DND-41 (cell line): ENCODE data around the gene TXK.

Experiments
- ATAC-seq: fragments of 200-7000 bp; cut with Tn5 transposase; 3 replicates; pipeline ENCODE4 v1.9.1; 2021; ENCODE audit warnings: low read depth; ENCODE audit not compliant: insufficient read depth
- DNase-seq: peaks from one replicate; pipeline ENCODE4 v3.0.0-alpha.2; 2020
- H2AFZ ChIP-seq: 2 replicates; pipeline ENCODE4 v1.6.0; 2012; ENCODE audit warnings: low read depth, low read length
- H3K27ac ChIP-seq: 2 replicates; pipeline ENCODE4 v1.5.1; 2012; ENCODE audit warnings: low read length, inconsistent platforms
- H3K27me3 ChIP-seq: fragments of 200-600 bp; sonication (generic); 2 replicates; pipeline ENCODE4 v1.6.0; 2012; ENCODE audit warnings: low read length, mild to moderate bottlenecking, inconsistent platforms; ENCODE audit not compliant: insufficient read depth, poor library complexity
- H3K36me3 ChIP-seq: 2 replicates; pipeline ENCODE4 v1.5.1; 2012; ENCODE audit warnings: low read length, inconsistent platforms; ENCODE audit not compliant: insufficient read depth
- H3K4me1 ChIP-seq: 2 replicates; pipeline ENCODE4 v1.5.1; 2012; ENCODE audit warnings: mild to moderate bottlenecking, low read length; ENCODE audit not compliant: insufficient read depth
- H3K4me2 ChIP-seq: 2 replicates; pipeline ENCODE4 v1.6.0; 2012; ENCODE audit warnings: mild to moderate bottlenecking, moderate library complexity, low read length, inconsistent platforms; ENCODE audit not compliant: insufficient read depth
- H3K4me3 ChIP-seq, 2 experiments: fragments of 200-600 bp in 1 of 2; shearing (Covaris generic) in 1 of 2; 2 replicates each; pipeline ENCODE4 v1.5.1; 2012 to 2016; ENCODE audit warnings: inconsistent platforms in 2 of 2, low read length in 2 of 2, mild to moderate bottlenecking in 2 of 2, low read depth in 1 of 2, moderate library complexity in 1 of 2
- H3K79me2 ChIP-seq: 2 replicates; pipeline ENCODE4 v1.6.0; 2012; ENCODE audit warnings: low read length, inconsistent platforms; ENCODE audit not compliant: insufficient read depth
- H3K9ac ChIP-seq: 2 replicates; pipeline ENCODE4 v1.6.0; 2012; ENCODE audit warnings: low read depth, mild to moderate bottlenecking, inconsistent platforms, low read length, moderate library complexity
- H3K9me3 ChIP-seq: 2 replicates; pipeline ENCODE4 v1.5.1; 2012; ENCODE audit warnings: low read length, moderate library complexity, mild to moderate bottlenecking, inconsistent platforms; ENCODE audit not compliant: insufficient read depth, severe bottlenecking
- H4K20me1 ChIP-seq: 2 replicates; pipeline ENCODE4 v1.6.0; 2012; ENCODE audit warnings: low read length; ENCODE audit not compliant: insufficient read depth
- CTCF ChIP-seq: IDR thresholded peaks from 2 replicates; pipeline ENCODE4 v1.5.1; 2012; ENCODE audit warnings: borderline replicate concordance, low read length, moderate library complexity, mild to moderate bottlenecking; ENCODE audit not compliant: poor library complexity, severe bottlenecking; ENCODE audit errors: extremely low read depth
- EZH2 ChIP-seq: IDR thresholded peaks from 3 replicates; pipeline ENCODE4 v1.6.1; 2012; ENCODE audit warnings: borderline replicate concordance, low read depth, mild to moderate bottlenecking, moderate library complexity, low read length, inconsistent platforms; ENCODE audit not compliant: severe bottlenecking

Gene TXK

GRCh38 chr4:48116582-48116981 is 17.5 kb downstream of the TXK start:
- ATAC-seq = no peak

GRCh38 chr4:48114412-48114811 is 19.6 kb downstream of the TXK start:
- H3K9me3 ChIP-seq = no peaks in the 10 kb centered on the region
- no peaks in the 10 kb centered on the region for H4K20me1 ChIP-seq
- no peak overlapping the region for H3K4me3 ChIP-seq
- H3K79me2 ChIP-seq = no peaks in the 10 kb centered on the region
- H3K27ac ChIP-seq = no peak overlapping the region
- H2AFZ ChIP-seq = no peak overlapping the region
- no peaks in the 10 kb centered on the region for H3K27me3 ChIP-seq
- no peaks in the 10 kb centered on the region for H3K4me1 ChIP-seq
- no peak overlapping the region for H3K9ac ChIP-seq
- no peaks in the 10 kb centered on the region for H3K36me3 ChIP-seq
- TF ChIP-seq EZH2 (no peak), CTCF (no peak)
- DNase-seq = no peak
- no peak overlapping the region for H3K4me2 ChIP-seq
- ATAC-seq = no peak

More at GRCh38 chr4:48116582-48116981, 17.5 kb downstream of the TXK start:
- no peaks in the 10 kb centered on the region for H3K36me3 ChIP-seq
- H3K4me1 ChIP-seq = no peaks in the 10 kb centered on the region
- H3K9me3 ChIP-seq = no peaks in the 10 kb centered on the region
- H3K4me2 ChIP-seq = no peak overlapping the region
- no peak for DNase-seq
- no peak overlapping the region for H3K27ac ChIP-seq
- H3K27me3 ChIP-seq = no peaks in the 10 kb centered on the region
- no peak overlapping the region for H3K9ac ChIP-seq
- no peak for TF ChIP-seq CTCF
- no peak overlapping the region for H3K4me3 ChIP-seq
- H4K20me1 ChIP-seq = no peaks in the 10 kb centered on the region
- no peak overlapping the region for H2AFZ ChIP-seq
- no peaks in the 10 kb centered on the region for H3K79me2 ChIP-seq

- Histone ChIP-seq H3K4me3 (no peak overlapping the region), H3K9me3 (no peaks in the 10 kb centered on the region), H3K9ac (no peak overlapping the region), H3K4me2 (no peak overlapping the region), H3K79me2 (no peaks in the 10 kb centered on the region), H3K27ac (no peak overlapping the region), H4K20me1 (no peaks in the 10 kb centered on the region), H2AFZ (no peak overlapping the region), H3K27me3 (no peaks in the 10 kb centered on the region), H3K4me1 (no peaks in the 10 kb centered on the region), H3K36me3 (no peaks in the 10 kb centered on the region)
- TF ChIP-seq CTCF (no peak), EZH2 (no peak)
- DNase-seq = no peak
- no peak for ATAC-seq
Observed at GRCh38 chr4:48112017-48112667, 21.9 kb downstream of the TXK start.
